ENCODE results near the gene SP9.
"Not testable (repeated sequence)": the region's sequence is repeated elsewhere in the genome, so short reads cannot be mapped to it uniquely, and the experiment has no call there.

The SP9 gene

DNA sequence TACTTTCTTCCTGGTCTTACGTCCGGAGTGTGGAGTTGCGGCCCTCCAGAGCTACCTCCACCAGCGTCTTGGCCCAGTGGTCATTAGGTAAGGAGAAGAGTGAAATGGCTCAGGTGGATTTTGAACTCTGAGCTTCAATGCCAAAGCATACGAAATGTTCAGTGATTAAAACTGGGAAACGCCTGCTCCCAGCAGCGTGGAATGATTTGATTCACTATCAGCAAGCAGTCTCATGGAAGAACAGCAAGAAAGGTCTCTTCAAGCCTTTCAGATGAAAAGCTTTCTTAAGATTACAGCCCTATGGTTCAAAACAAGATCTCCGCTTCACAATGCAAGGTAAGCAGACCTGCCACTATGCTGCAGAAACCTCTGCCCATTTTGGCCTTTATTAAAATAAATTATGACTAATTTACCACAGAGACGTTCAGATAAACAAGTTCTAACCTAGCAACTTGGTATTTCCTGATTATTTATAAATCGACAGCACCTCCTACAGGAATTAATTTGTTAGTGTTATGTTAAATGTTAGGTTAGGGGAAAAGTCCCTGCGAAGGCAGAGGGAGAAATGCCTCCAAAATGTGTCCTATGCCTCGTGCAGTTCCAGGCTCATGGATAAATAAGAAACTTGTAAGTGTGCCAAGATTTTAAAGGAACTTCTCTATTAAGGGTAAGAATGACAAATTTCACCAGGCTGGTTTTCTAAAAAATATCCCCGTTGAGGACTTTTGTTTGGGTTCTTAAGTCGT lies 10.1 kb downstream of the SP9 start:
- peaks cover 35% of the 10 kb centered on the region for H3K4me1 ChIP-seq (ENCODE audit: control insufficient read depth, insufficient read depth, low read length, poor library complexity, severe bottlenecking)
- peaks cover 53% of the 10 kb centered on the region for H3K27me3 ChIP-seq (replicated peaks; ENCODE audit: control insufficient read depth, insufficient read depth, low read length, poor library complexity, severe bottlenecking)
- H3K36me3 ChIP-seq (ENCODE audit: control insufficient read depth, insufficient read depth, low read length) = peaks cover 14% of the 10 kb centered on the region
- no peak overlapping the region for H3K4me3 ChIP-seq (ENCODE audit: insufficient read depth, low read depth, low read length, poor library complexity, severe bottlenecking)
- H3K9me3 ChIP-seq (ENCODE audit: control insufficient read depth, low read length) = no peaks in the 10 kb centered on the region
- DNase-seq = no peak
- H3K27ac ChIP-seq (ENCODE audit: insufficient read depth, low read length, poor library complexity, severe bottlenecking) = no peak overlapping the region

- Histone ChIP-seq H3K4me1 (ENCODE audit: control insufficient read depth, insufficient read depth, low read length, poor library complexity, severe bottlenecking) (no peaks in the 10 kb centered on the region), H3K36me3 (ENCODE audit: control insufficient read depth, insufficient read depth, low read length) (peaks cover 32% of the 10 kb centered on the region), H3K4me3 (ENCODE audit: insufficient read depth, low read depth, low read length, poor library complexity, severe bottlenecking) (no peak overlapping the region), H3K27me3 (replicated peaks; ENCODE audit: control insufficient read depth, insufficient read depth, low read length, poor library complexity, severe bottlenecking) (peaks cover 2% of the 10 kb centered on the region), H3K27ac (ENCODE audit: insufficient read depth, low read length, poor library complexity, severe bottlenecking) (no peak overlapping the region), H3K9me3 (ENCODE audit: control insufficient read depth, low read length) (no peaks in the 10 kb centered on the region)
- DNase-seq = no peak
These were observed 15.3 kb downstream of the SP9 start for GRCh38 chr2:174350018-174350417.

DNA sequence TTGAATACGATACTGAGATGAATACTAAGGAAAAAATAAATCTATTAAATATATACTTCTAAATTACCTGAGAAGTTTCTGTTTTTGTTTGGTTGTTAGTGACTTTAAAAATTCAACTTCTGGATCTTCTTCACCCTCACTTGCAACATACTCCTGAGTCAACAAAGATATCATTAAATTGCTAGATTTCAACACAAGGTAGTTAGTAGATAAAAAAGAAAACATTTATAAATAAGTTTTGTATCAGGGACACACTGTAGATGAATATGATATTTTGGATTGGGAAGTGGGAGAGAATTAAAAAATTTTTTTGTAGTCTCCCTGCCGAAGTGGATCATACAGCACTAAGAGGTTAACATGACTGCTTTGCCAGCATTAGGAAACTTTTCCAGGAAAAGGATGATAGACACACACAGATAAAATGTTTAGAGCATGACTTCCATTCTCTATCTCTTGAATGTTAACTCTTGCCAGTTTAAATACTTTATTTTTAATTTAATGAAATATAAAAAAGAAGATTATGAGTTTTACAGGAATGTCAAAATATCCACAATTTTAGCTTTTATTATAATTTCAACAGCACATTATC lies 15.9 kb downstream of the SP9 start:
- Histone ChIP-seq H3K9me3 (ENCODE audit: control insufficient read depth, low read length) (no peaks in the 10 kb centered on the region), H3K27me3 (replicated peaks; ENCODE audit: control insufficient read depth, insufficient read depth, low read length, poor library complexity, severe bottlenecking) (no peaks in the 10 kb centered on the region), H3K27ac (ENCODE audit: insufficient read depth, low read length, poor library complexity, severe bottlenecking) (no peak overlapping the region), H3K4me1 (ENCODE audit: control insufficient read depth, insufficient read depth, low read length, poor library complexity, severe bottlenecking) (no peaks in the 10 kb centered on the region), H3K36me3 (ENCODE audit: control insufficient read depth, insufficient read depth, low read length) (peaks cover 32% of the 10 kb centered on the region), H3K4me3 (ENCODE audit: insufficient read depth, low read depth, low read length, poor library complexity, severe bottlenecking) (no peak overlapping the region)
- DNase-seq = no peak

DNA sequence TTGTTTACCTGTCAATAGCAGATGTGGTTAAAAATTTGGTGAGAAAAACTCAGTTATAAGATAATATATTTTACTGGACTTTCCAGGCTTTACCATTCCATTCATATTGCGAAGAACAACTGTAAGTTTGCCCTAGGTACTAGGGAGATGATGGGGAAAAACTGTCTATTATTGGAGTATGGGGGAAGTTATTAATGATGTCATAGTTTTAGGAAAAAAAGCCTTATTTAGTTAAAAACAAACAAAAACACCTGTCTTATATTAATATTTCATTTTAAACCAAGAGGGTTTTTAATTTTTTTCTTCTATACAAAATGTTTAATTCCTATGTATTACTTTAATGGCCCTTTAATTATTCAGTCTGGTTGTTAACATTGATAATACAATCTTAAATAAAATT lies 18.2 kb downstream of the SP9 start:
- Histone ChIP-seq H3K9me3 (ENCODE audit: control insufficient read depth, low read length) (no peaks in the 10 kb centered on the region), H3K27ac (ENCODE audit: insufficient read depth, low read length, poor library complexity, severe bottlenecking) (no peak overlapping the region), H3K4me1 (ENCODE audit: control insufficient read depth, insufficient read depth, low read length, poor library complexity, severe bottlenecking) (no peaks in the 10 kb centered on the region), H3K27me3 (replicated peaks; ENCODE audit: control insufficient read depth, insufficient read depth, low read length, poor library complexity, severe bottlenecking) (no peaks in the 10 kb centered on the region), H3K36me3 (ENCODE audit: control insufficient read depth, insufficient read depth, low read length) (peaks cover 36% of the 10 kb centered on the region), H3K4me3 (ENCODE audit: insufficient read depth, low read depth, low read length, poor library complexity, severe bottlenecking) (no peak overlapping the region)
- no peak for DNase-seq

DNA sequence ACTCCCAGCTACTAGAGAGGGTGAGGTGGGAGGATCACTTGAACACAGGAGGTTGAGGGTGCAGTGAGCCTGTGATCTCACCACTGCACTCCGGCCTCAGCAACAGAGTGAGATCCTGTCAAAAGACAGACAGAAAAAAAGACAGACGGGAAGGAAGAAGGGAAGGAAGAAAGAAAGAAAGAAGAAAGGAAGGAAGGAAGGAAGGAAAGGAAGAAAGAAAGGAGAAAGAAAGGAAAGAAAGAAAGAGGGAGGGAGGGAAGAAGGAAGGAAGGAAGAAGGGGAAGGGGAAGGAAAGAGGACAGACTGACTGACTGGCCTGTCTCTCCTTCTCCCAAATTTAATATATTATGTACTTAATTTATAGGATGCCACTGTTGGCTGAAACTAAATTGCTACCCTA lies 21.6 kb downstream of the SP9 start:
- Histone ChIP-seq H3K4me3 (ENCODE audit: insufficient read depth, low read depth, low read length, poor library complexity, severe bottlenecking) (no peak overlapping the region), H3K36me3 (ENCODE audit: control insufficient read depth, insufficient read depth, low read length) (peaks cover 24% of the 10 kb centered on the region), H3K4me1 (ENCODE audit: control insufficient read depth, insufficient read depth, low read length, poor library complexity, severe bottlenecking) (no peaks in the 10 kb centered on the region), H3K9me3 (ENCODE audit: control insufficient read depth, low read length) (no peaks in the 10 kb centered on the region), H3K27ac (ENCODE audit: insufficient read depth, low read length, poor library complexity, severe bottlenecking) (no peak overlapping the region), H3K27me3 (replicated peaks; ENCODE audit: control insufficient read depth, insufficient read depth, low read length, poor library complexity, severe bottlenecking) (no peaks in the 10 kb centered on the region)
- DNase-seq = no peak

DNA sequence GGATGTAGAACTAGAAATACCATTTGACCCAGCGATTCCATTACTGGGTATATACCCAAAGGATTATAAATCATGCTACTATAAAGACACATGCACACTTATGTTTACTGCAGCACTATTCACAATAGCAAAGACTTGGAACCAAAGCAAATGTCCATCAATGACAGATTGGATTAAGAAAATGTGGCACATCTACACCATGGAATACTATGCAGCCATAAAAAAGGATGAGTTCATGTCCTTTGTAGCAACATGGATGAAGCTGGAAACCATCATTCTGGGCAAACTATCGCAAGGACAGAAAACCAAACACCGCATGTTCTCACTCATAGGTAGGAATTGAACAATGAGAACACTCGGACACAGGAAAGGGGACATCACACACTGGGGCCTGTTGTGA lies 24.9 kb downstream of the SP9 start:
- peaks cover 20% of the 10 kb centered on the region for H3K36me3 ChIP-seq (ENCODE audit: control insufficient read depth, insufficient read depth, low read length)
- not testable (repeated sequence) for H3K9me3 ChIP-seq (ENCODE audit: control insufficient read depth, low read length); DNase-seq

GRCh38 chr2:174362949-174363348 lies 28.2 kb downstream of the SP9 start:
- Histone ChIP-seq H3K4me1 (ENCODE audit: control insufficient read depth, insufficient read depth, low read length, poor library complexity, severe bottlenecking) (no peaks in the 10 kb centered on the region), H3K27ac (ENCODE audit: insufficient read depth, low read length, poor library complexity, severe bottlenecking) (no peak overlapping the region), H3K9me3 (ENCODE audit: control insufficient read depth, low read length) (no peaks in the 10 kb centered on the region), H3K27me3 (replicated peaks; ENCODE audit: control insufficient read depth, insufficient read depth, low read length, poor library complexity, severe bottlenecking) (no peaks in the 10 kb centered on the region), H3K4me3 (ENCODE audit: insufficient read depth, low read depth, low read length, poor library complexity, severe bottlenecking) (no peak overlapping the region), H3K36me3 (ENCODE audit: control insufficient read depth, insufficient read depth, low read length) (peaks cover 26% of the 10 kb centered on the region)
- DNase-seq = no peak

More for the DNA sequence above, 24.9 kb downstream of the SP9 start:
- H3K27me3 ChIP-seq (replicated peaks; ENCODE audit: control insufficient read depth, insufficient read depth, low read length, poor library complexity, severe bottlenecking); H3K27ac ChIP-seq (ENCODE audit: insufficient read depth, low read length, poor library complexity, severe bottlenecking); H3K4me1 ChIP-seq (ENCODE audit: control insufficient read depth, insufficient read depth, low read length, poor library complexity, severe bottlenecking); H3K4me3 ChIP-seq (ENCODE audit: insufficient read depth, low read depth, low read length, poor library complexity, severe bottlenecking): not testable (repeated sequence)

DNA sequence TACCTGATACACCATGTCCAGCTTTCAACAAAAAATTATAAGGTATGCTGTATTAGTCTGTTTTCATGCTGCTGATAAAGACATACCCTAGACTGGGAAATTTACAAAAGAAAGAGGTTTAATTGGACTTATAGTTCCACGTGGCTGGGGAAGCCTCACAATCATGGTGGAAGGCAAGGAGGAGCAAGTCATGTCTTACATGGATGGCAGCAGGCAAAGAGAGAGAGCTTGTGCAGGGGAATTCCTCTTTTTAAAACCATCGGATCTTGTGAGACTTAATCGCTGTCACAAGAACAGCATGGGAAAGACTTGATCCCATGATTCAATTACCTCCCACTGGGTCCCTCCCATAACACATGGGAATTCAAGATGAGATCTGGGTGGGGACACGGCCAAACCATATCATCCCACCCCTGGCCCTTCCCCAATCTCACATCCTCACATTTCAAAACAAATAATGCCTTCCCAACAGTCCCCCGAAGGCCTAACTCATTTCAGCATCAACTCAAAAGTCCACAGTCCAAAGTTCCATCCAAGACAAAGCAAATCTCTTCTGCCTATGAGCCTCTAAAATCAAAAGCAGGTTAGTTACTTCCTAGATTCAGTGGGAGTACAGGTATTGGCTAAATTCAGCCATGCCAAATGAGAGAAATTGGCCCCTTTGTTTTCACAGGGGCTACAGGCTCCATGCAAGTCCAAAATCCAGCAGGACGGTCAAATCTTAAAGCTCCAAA lies 28.9 kb downstream of the SP9 start:
- not testable (repeated sequence) for DNase-seq; H3K4me3 ChIP-seq (ENCODE audit: insufficient read depth, low read depth, low read length, poor library complexity, severe bottlenecking); H3K27ac ChIP-seq (ENCODE audit: insufficient read depth, low read length, poor library complexity, severe bottlenecking); H3K27me3 ChIP-seq (replicated peaks; ENCODE audit: control insufficient read depth, insufficient read depth, low read length, poor library complexity, severe bottlenecking); H3K9me3 ChIP-seq (ENCODE audit: control insufficient read depth, low read length); H3K4me1 ChIP-seq (ENCODE audit: control insufficient read depth, insufficient read depth, low read length, poor library complexity, severe bottlenecking)
- H3K36me3 ChIP-seq (ENCODE audit: control insufficient read depth, insufficient read depth, low read length) = peaks cover 26% of the 10 kb centered on the region

GRCh38 chr2:174364628-174365027 lies 29.9 kb downstream of the SP9 start:
- Histone ChIP-seq H3K4me1 (ENCODE audit: control insufficient read depth, insufficient read depth, low read length, poor library complexity, severe bottlenecking) (no peaks in the 10 kb centered on the region), H3K27me3 (replicated peaks; ENCODE audit: control insufficient read depth, insufficient read depth, low read length, poor library complexity, severe bottlenecking) (no peaks in the 10 kb centered on the region), H3K27ac (ENCODE audit: insufficient read depth, low read length, poor library complexity, severe bottlenecking) (no peak overlapping the region), H3K4me3 (ENCODE audit: insufficient read depth, low read depth, low read length, poor library complexity, severe bottlenecking) (no peak overlapping the region), H3K9me3 (ENCODE audit: control insufficient read depth, low read length) (no peaks in the 10 kb centered on the region), H3K36me3 (ENCODE audit: control insufficient read depth, insufficient read depth, low read length) (peaks cover 34% of the 10 kb centered on the region)
- no peak for DNase-seq

DNA sequence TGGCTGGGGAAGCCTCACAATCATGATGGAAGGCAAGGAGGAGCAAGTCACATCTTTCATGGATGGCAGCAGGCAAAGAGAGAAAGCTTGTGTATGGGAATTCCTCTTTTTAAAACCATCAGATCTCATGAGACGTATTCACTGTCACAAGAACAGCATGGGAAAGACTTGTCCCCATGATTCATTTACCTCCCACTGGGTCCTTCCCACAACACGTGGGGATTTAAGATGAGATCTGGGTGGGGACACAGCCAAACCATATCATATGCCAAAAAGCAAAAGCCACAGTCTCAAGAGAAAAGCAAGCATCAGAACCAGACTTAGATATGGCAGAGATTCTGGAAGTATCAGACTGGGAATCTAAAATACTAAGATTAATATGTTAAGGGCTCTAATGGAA lies 30.8 kb downstream of the SP9 start:
- H3K36me3 ChIP-seq (ENCODE audit: control insufficient read depth, insufficient read depth, low read length) = peaks cover 37% of the 10 kb centered on the region
- H3K27me3 ChIP-seq (replicated peaks; ENCODE audit: control insufficient read depth, insufficient read depth, low read length, poor library complexity, severe bottlenecking) = no peaks in the 10 kb centered on the region
- no peak overlapping the region for H3K27ac ChIP-seq (ENCODE audit: insufficient read depth, low read length, poor library complexity, severe bottlenecking)
- no peak overlapping the region for H3K4me3 ChIP-seq (ENCODE audit: insufficient read depth, low read depth, low read length, poor library complexity, severe bottlenecking)
- DNase-seq = no peak
- H3K9me3 ChIP-seq (ENCODE audit: control insufficient read depth, low read length) = no peaks in the 10 kb centered on the region
- no peaks in the 10 kb centered on the region for H3K4me1 ChIP-seq (ENCODE audit: control insufficient read depth, insufficient read depth, low read length, poor library complexity, severe bottlenecking)

Data from effector memory CD4-positive, alpha-beta T cell (primary cell).